Right lobe of liver (tissue), 4 donors: ENCODE results near the gene PPP5C.

ENCODE experiments used
- POLR2A ChIP-seq: fragments of 450-650 bp; IDR thresholded peaks from one replicate; pipeline ENCODE4 v1.6.1; 2017; ENCODE audit warnings: antibody characterized with exemption, mild to moderate bottlenecking
- TF ChIP-seq, protein P1 (sequence below), 4 donors: fragments of 200-600 bp in 3 of 4; fragments of 450-650 bp in 1 of 4; IDR thresholded peaks; one replicate each; pipeline versions ENCODE4 v1.5.1 to v1.8.0; 2016 to 2022; ENCODE audit warnings: antibody characterized with exemption in 4 of 4, mild to moderate bottlenecking in 2 of 4
- donor health status: DM: no; HTN: no; CAD: no.
- donor health status: DM: no; HTN: no; CAD: no.
- donor health status: DM: no; HTN: yes; CAD: no.

DNA sequence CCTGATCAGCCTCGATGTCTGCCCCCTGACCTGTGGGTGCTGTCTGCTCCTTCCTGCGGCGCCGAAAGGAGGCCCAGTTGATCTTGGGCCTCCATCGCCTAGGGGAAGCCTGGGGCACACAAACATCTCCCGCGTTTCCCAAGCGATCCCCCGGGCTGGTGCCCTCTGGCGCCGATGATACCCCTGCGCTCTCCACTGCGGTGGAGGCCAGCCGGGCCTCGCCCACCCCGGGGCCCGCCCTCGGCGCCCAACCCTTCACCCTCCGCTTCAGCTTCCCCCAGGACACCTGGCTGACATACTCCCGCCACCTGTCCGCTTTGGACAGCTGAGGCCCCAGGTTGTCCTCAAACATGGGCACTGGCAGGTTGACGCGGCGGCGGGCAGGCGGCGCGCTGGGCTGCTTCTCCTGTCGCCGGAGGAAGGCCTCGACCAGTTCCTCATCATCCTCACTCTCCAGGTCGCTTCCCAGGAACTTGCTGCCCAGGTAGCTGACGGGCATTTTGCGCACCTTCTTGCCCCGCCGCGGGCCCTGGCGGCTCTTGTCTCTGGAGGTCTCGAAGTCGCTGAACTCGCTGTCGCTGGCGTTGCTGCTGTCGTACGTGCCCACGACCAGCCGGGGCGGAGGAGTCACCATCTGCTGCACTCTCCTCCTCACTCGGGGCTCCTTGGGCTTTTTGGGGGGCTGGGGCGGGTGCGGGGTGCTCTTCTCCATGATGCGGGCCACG, 65.2 kb downstream of the PPP5C start:
- TF ChIP-seq, protein P1, sequence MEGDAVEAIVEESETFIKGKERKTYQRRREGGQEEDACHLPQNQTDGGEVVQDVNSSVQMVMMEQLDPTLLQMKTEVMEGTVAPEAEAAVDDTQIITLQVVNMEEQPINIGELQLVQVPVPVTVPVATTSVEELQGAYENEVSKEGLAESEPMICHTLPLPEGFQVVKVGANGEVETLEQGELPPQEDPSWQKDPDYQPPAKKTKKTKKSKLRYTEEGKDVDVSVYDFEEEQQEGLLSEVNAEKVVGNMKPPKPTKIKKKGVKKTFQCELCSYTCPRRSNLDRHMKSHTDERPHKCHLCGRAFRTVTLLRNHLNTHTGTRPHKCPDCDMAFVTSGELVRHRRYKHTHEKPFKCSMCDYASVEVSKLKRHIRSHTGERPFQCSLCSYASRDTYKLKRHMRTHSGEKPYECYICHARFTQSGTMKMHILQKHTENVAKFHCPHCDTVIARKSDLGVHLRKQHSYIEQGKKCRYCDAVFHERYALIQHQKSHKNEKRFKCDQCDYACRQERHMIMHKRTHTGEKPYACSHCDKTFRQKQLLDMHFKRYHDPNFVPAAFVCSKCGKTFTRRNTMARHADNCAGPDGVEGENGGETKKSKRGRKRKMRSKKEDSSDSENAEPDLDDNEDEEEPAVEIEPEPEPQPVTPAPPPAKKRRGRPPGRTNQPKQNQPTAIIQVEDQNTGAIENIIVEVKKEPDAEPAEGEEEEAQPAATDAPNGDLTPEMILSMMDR (IDR thresholded peaks at IDR 0.05), result no peak
- TF ChIP-seq POLR2A, result no peak
